IMR-90 (cell line): Measurements from ENCODE around the gene LRRC15. TPM values are rescaled to one million over a fixed set of nuclear protein-coding genes. Genes with fewer than 3 reads are reported as not detected.

Experiments
- ATAC-seq: fragments of 200-7000 bp; cut with Tn5 transposase; 2 replicates; pipeline ENCODE4 v1.9.1; 2020; ENCODE audit warnings: low read depth, mild to moderate bottlenecking, moderate library complexity
- BruUV-seq: library from RNA; stranded (reverse); fragments of 400-500 nt; replicated peaks from 2 replicates; lab custom pipeline; 2021; lab: Mats Ljungman, UMichigan
- CTCF ChIA-PET: fragments of 300-600 bp; formaldehyde crosslinking; extraction: SDS; loops from one replicate; lab custom pipeline; 2021; ENCODE audit warnings: antibody characterized with exemption; lab: Yijun Ruan, JAX
- POLR2A ChIA-PET: fragments of 300-600 bp; sonication (Branson Sonifier 250); formaldehyde crosslinking; loops from one replicate; lab custom pipeline; 2022; ENCODE audit warnings: antibody characterized with exemption; ENCODE audit not compliant: unreplicated experiment; lab: Charles Lee
- DNase-seq: peaks from one replicate; pipeline ENCODE4 v3.0.0; 2013
- H2AFZ ChIP-seq: replicated peaks from 2 replicates; pipeline ENCODE3; 2013; ENCODE audit warnings: low read length, mild to moderate bottlenecking; ENCODE audit not compliant: poor library complexity
- H2AK5ac ChIP-seq: 2 replicates; pipeline ENCODE4 v1.6.1; 2013; ENCODE audit warnings: low read depth, low read length, inconsistent platforms
- H2AK9ac ChIP-seq: replicated peaks from 2 replicates; pipeline ENCODE3; 2013; ENCODE audit warnings: mild to moderate bottlenecking, low read depth, low read length, moderate library complexity; ENCODE audit not compliant: poor library complexity
- H2BK120ac ChIP-seq: 2 replicates; pipeline ENCODE4 v1.6.1; 2013; ENCODE audit warnings: low read depth, low read length, inconsistent platforms
- H2BK15ac ChIP-seq: 3 replicates; pipeline ENCODE4 v1.6.1; 2013; ENCODE audit warnings: low read depth, low read length, inconsistent platforms
- H2BK20ac ChIP-seq: 2 replicates; pipeline ENCODE4 v1.6.1; 2013; ENCODE audit warnings: low read depth, mild to moderate bottlenecking, inconsistent platforms, low read length, moderate library complexity
- H2BK5ac ChIP-seq: 2 replicates; pipeline ENCODE4 v1.6.1; 2013; ENCODE audit warnings: mild to moderate bottlenecking, low read depth, low read length, inconsistent platforms; ENCODE audit not compliant: poor library complexity, severe bottlenecking
- H3K14ac ChIP-seq: replicated peaks from 2 replicates; pipeline ENCODE4 v1.6.1; 2013; ENCODE audit warnings: low read depth, low read length, inconsistent platforms
- H3K18ac ChIP-seq: 2 replicates; pipeline ENCODE4 v1.6.1; 2013; ENCODE audit warnings: low read depth, low read length, control low read depth
- H3K23ac ChIP-seq: 2 replicates; pipeline ENCODE4 v1.6.1; 2013; ENCODE audit warnings: low read depth, low read length, inconsistent platforms
- H3K27ac ChIP-seq: 2 replicates; pipeline ENCODE4 v1.5.1; 2013; ENCODE audit warnings: mild to moderate bottlenecking, control low read depth, low read length; ENCODE audit not compliant: insufficient read depth
- H3K27me3 ChIP-seq: 2 replicates; pipeline ENCODE4 v1.6.1; 2013; ENCODE audit warnings: low read length; ENCODE audit not compliant: control insufficient read depth, insufficient read depth
- H3K36me3 ChIP-seq: 2 replicates; pipeline ENCODE4 v1.6.1; 2013; ENCODE audit warnings: low read length, mixed read lengths; ENCODE audit not compliant: control insufficient read depth, insufficient read depth
- H3K4ac ChIP-seq: 2 replicates; pipeline ENCODE4 v1.6.1; 2013; ENCODE audit warnings: low read depth, low read length, inconsistent platforms
- H3K4me1 ChIP-seq: 2 replicates; pipeline ENCODE4 v1.6.1; 2013; ENCODE audit warnings: low read length, mixed read lengths; ENCODE audit not compliant: control insufficient read depth, insufficient read depth
- H3K4me2 ChIP-seq: 2 replicates; pipeline ENCODE4 v1.6.1; 2013; ENCODE audit warnings: low read depth, mild to moderate bottlenecking, control low read depth, low read length, moderate library complexity
- H3K4me3 ChIP-seq: 2 replicates; pipeline ENCODE4 v1.5.1; 2013; ENCODE audit warnings: low read depth, mild to moderate bottlenecking, control low read depth, low read length, moderate library complexity; ENCODE audit not compliant: insufficient read depth
- H3K56ac ChIP-seq: 2 replicates; pipeline ENCODE4 v1.6.1; 2013; ENCODE audit warnings: low read length, inconsistent platforms; ENCODE audit not compliant: insufficient read depth; ENCODE audit errors: extremely low read depth
- H3K79me1 ChIP-seq, 2 experiments: 2 replicates each; pipeline ENCODE4 v1.6.1; 2013; ENCODE audit warnings: low read length in 2 of 2, inconsistent platforms in 1 of 2, low read depth in 1 of 2
- H3K9ac ChIP-seq: 2 replicates; pipeline ENCODE4 v1.6.1; 2013; ENCODE audit warnings: low read depth, low read length, control low read depth
- H3K9me1 ChIP-seq: 2 replicates; pipeline ENCODE4 v1.6.1; 2013; ENCODE audit warnings: low read length, inconsistent platforms; ENCODE audit not compliant: insufficient read depth
- H3K9me3 ChIP-seq: 2 replicates; pipeline ENCODE4 v1.6.1; 2013; ENCODE audit warnings: low read length; ENCODE audit not compliant: control insufficient read depth, insufficient read depth
- H4K20me1 ChIP-seq: 2 replicates; pipeline ENCODE4 v1.6.1; 2013; ENCODE audit warnings: low read length, inconsistent platforms; ENCODE audit not compliant: insufficient read depth
- H4K5ac ChIP-seq: 2 replicates; pipeline ENCODE4 v1.6.1; 2013; ENCODE audit warnings: mild to moderate bottlenecking, low read depth, low read length, control low read depth
- H4K8ac ChIP-seq, 2 experiments: 2 replicates each; pipeline ENCODE4 v1.6.1; 2013; ENCODE audit warnings: low read depth in 2 of 2, low read length in 2 of 2, control low read depth in 1 of 2, inconsistent platforms in 1 of 2
- H4K91ac ChIP-seq: 2 replicates; pipeline ENCODE4 v1.6.1; 2013; ENCODE audit warnings: low read depth, low read length, inconsistent platforms; ENCODE audit not compliant: insufficient read depth
- BHLHE40 ChIP-seq: fragments of 150-350 bp; IDR thresholded peaks from 2 replicates; pipeline ENCODE4 v1.6.1; 2016; ENCODE audit warnings: mild to moderate bottlenecking, low read depth, low read length
- CEBPB ChIP-seq: IDR thresholded peaks from 2 replicates; pipeline ENCODE4 v1.6.1; 2012; ENCODE audit warnings: low read depth, low read length, improper control_type of control experiment
- CHD1 ChIP-seq: IDR thresholded peaks from 2 replicates; pipeline ENCODE4 v1.6.1; 2012; ENCODE audit warnings: low read depth, low read length, improper control_type of control experiment
- ELK1 ChIP-seq: fragments of 150-350 bp; IDR thresholded peaks from 2 replicates; pipeline ENCODE4 v1.6.1; 2016; ENCODE audit warnings: low read depth, mild to moderate bottlenecking, low read length, moderate library complexity, borderline replicate concordance
- FOS ChIP-seq: fragments of 150-350 bp; IDR thresholded peaks from 2 replicates; pipeline ENCODE4 v1.6.1; 2016; ENCODE audit warnings: low read depth, low read length
- MAFK ChIP-seq: IDR thresholded peaks from 2 replicates; pipeline ENCODE4 v1.6.1; 2012; ENCODE audit warnings: low read depth, low read length, improper control_type of control experiment
- MAZ ChIP-seq: IDR thresholded peaks from 2 replicates; pipeline ENCODE4 v1.6.1; 2012; ENCODE audit warnings: low read depth, mild to moderate bottlenecking, low read length, improper control_type of control experiment, moderate library complexity, borderline replicate concordance
- MXI1 ChIP-seq: IDR thresholded peaks from 2 replicates; pipeline ENCODE4 v1.6.1; 2012; ENCODE audit warnings: low read depth, mild to moderate bottlenecking, low read length, moderate library complexity, borderline replicate concordance
- NFE2L2 ChIP-seq: fragments of 150-350 bp; IDR thresholded peaks from 2 replicates; pipeline ENCODE4 v1.6.1; 2016; ENCODE audit warnings: low read depth, mild to moderate bottlenecking, low read length
- POLR2A ChIP-seq: IDR thresholded peaks from 2 replicates; pipeline ENCODE4 v1.6.1; 2012; ENCODE audit warnings: mild to moderate bottlenecking, low read depth, low read length
- RAD21 ChIP-seq: IDR thresholded peaks from 2 replicates; pipeline ENCODE4 v1.6.1; 2012; ENCODE audit warnings: low read length, improper control_type of control experiment
- RCOR1 ChIP-seq: IDR thresholded peaks from 2 replicates; pipeline ENCODE4 v1.6.1; 2012; ENCODE audit warnings: mild to moderate bottlenecking, low read length, improper control_type of control experiment; ENCODE audit not compliant: insufficient replicate concordance
- RFX5 ChIP-seq: IDR thresholded peaks from 2 replicates; pipeline ENCODE4 v1.8.0; 2012; ENCODE audit warnings: low read depth, mild to moderate bottlenecking, low read length, moderate library complexity
- SMC3 ChIP-seq: fragments of 150-350 bp; IDR thresholded peaks from 2 replicates; pipeline ENCODE4 v1.6.1; 2016; ENCODE audit warnings: low read depth, mild to moderate bottlenecking, antibody characterized with exemption, low read length, moderate library complexity
- USF2 ChIP-seq: fragments of 150-350 bp; IDR thresholded peaks from 2 replicates; pipeline ENCODE4 v1.6.1; 2017; ENCODE audit warnings: mild to moderate bottlenecking, antibody characterized with exemption, low read length, low read depth
- WGBS, 2 experiments: methylation state at CpG; one replicate each; pipeline versions ENCODE4 v1.1.5 to v1.1.7; 2013; ENCODE audit warnings: missing lambda C conversion rate in 2 of 2; ENCODE audit not compliant: insufficient read length in 1 of 2; ENCODE audit errors: extremely low coverage in 2 of 2; 5-methylcytosine and 5-hydroxymethylcytosine counted together
- dilution Hi-C: fragments of 300-500 bp; cut with HindIII; formaldehyde crosslinking; loops from one replicate; pipeline ENCODE4 v1.14.3; 2018; ENCODE audit warnings: low sequenced_read_pairs; ENCODE audit not compliant: unreplicated experiment
- in situ Hi-C: fragments of 300-500 bp; cut with MboI; formaldehyde crosslinking; loops from 3 replicates; pipeline ENCODE4 v1.14.3; 2019; ENCODE audit warnings: low sequenced_read_pairs, inconsistent platforms, mixed read lengths
- intact Hi-C: fragments of 100-400 bp; cut with micrococcal nuclease; formaldehyde crosslinking; loops from 2 replicates; pipeline ENCODE4 v1.10.0; 2022
- polyA plus RNA-seq, 3 experiments: library from polyadenylated mRNA; depleted of rRNA; stranded (reverse); fragments of >200 nt; gene quantifications; 2 replicates each; pipeline ENCODE4 v1.2.3, GENCODE V29; 2012; ENCODE audit warnings: low replicate concordance in 1 of 3
- total RNA-seq: library from RNA; depleted of rRNA; stranded (reverse); fragments of >200 nt; gene quantifications from 2 replicates; pipeline ENCODE4 v1.2.3, GENCODE V29; 2012
- TF ChIP-seq, protein P1 (sequence below): conservative IDR thresholded peaks from 2 replicates; pipeline ENCODE4 v1.5.1; 2012; ENCODE audit warnings: mild to moderate bottlenecking, low read depth, low read length, improper control_type of control experiment

Gene LRRC15
- total and polyA plus RNA-seq, 2 of the 4 experiments (the other 2 are of a cell fraction) = 2.5 to 9.0 TPM

DNA sequence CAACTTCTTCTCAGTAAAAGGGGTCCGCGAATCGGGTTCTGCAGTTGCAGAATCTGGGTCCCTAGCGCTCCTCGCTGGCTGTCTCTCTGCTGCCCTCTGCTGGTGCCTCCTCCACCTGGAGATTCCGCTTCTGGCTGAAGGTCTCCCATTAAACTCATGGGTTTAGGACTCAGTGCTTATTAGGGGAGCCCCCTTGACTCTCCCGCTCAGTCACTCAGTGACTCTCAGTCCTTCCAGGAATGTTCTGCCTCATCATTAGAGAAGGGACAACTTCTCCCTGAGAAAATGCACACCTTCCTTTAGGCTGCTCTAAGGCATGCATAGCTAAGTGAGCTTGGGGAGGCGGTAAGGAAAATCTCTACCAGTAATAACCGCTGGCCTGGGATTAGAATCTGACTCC is 25.5 kb downstream of the LRRC15 start:
- Histone ChIP-seq H3K18ac (no peak overlapping the region), H2BK120ac (no peak overlapping the region), H3K23ac (no peak overlapping the region), H3K9ac (no peak overlapping the region), H4K20me1 (no peaks in the 10 kb centered on the region), H3K27ac (no peak overlapping the region), H3K56ac (no peak overlapping the region), H3K4me1 (peaks cover 8% of the 10 kb centered on the region), H3K4me3 (no peak overlapping the region), H4K5ac (no peak overlapping the region), H3K79me1 (no peaks in the 10 kb centered on the region), H2BK15ac (no peak overlapping the region), H4K8ac (no peak overlapping the region), H3K27me3 (no peaks in the 10 kb centered on the region), H4K91ac (no peak overlapping the region), H2AK9ac (no peak overlapping the region), H3K36me3 (no peaks in the 10 kb centered on the region), H2AK5ac (no peak overlapping the region), H2AFZ (peak overlapping the region; percentile 2), H2BK20ac (no peak overlapping the region), H2BK5ac (no peak overlapping the region), H3K14ac (no peak overlapping the region), H3K4ac (no peak overlapping the region), H3K9me3 (no peaks in the 10 kb centered on the region), H3K9me1 (peaks cover 8% of the 10 kb centered on the region), H3K4me2 (no peak overlapping the region)
- in situ Hi-C loops (loop anchor here (25.0 kb wide), 1 partner anchor 518 kb away; no protein-coding TSS in a partner anchor), dilution Hi-C loops (no loop called here), intact Hi-C loops (loop anchor here (1.0 kb wide), 1 partner anchor 60 kb away; no protein-coding TSS in a partner anchor)
- WGBS, 2 experiments = 10% methylated on average over 6 of the region's 9 CpGs; no CpG with 5 or more reads in 1 of the 2 experiments
- TF ChIP-seq MAFK (no peak), BHLHE40 (no peak), FOS (no peak), NFE2L2 (no peak), RCOR1 (no peak), CEBPB (no peak), ELK1 (no peak), RFX5 (no peak), MXI1 (no peak), USF2 (no peak), RAD21 (peak; percentile 60), CHD1 (no peak), MAZ (no peak), SMC3 (peak; percentile 64), POLR2A (no peak)
- TF ChIP-seq, protein P1, sequence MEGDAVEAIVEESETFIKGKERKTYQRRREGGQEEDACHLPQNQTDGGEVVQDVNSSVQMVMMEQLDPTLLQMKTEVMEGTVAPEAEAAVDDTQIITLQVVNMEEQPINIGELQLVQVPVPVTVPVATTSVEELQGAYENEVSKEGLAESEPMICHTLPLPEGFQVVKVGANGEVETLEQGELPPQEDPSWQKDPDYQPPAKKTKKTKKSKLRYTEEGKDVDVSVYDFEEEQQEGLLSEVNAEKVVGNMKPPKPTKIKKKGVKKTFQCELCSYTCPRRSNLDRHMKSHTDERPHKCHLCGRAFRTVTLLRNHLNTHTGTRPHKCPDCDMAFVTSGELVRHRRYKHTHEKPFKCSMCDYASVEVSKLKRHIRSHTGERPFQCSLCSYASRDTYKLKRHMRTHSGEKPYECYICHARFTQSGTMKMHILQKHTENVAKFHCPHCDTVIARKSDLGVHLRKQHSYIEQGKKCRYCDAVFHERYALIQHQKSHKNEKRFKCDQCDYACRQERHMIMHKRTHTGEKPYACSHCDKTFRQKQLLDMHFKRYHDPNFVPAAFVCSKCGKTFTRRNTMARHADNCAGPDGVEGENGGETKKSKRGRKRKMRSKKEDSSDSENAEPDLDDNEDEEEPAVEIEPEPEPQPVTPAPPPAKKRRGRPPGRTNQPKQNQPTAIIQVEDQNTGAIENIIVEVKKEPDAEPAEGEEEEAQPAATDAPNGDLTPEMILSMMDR = peak; percentile 79
- BruUV-seq = no TSS peak
- peak; percentile 77 for ATAC-seq
- ChIA-PET POLR2A (no interaction called here), CTCF (interaction anchor here (0.5 to 2.1 kb wide), 26 partner anchors 8 to 1351 kb away, joined by 3 to 18 read pairs (median 3); partner anchors contain the start of gene LRRC15)
- peak; percentile 58 for DNase-seq
